GM18873 (cell line): ENCODE data around the gene LRRC72.
"Not testable (repeated sequence)": the region's sequence is repeated elsewhere in the genome, so short reads cannot be mapped to it uniquely, and the experiment has no call there.

ENCODE experiments used
- ATAC-seq: cut with Tn5 transposase; IDR thresholded peaks from one replicate; pipeline ENCODE4 v1.9.1; 2021; ENCODE audit warnings: mild to moderate bottlenecking, moderate library complexity, moderate number of reproducible peaks; ENCODE audit not compliant: unreplicated experiment, low FRiP score

LRRC72 gene

GRCh38 chr7:16526742-16527540 lies at the start of gene LRRC72:
TSS of gene LRRC72 (plus strand) at chr7:16526825. CDS start at chr7:16526953, 128 bp downstream.
- no peak for ATAC-seq

- ATAC-seq: no peak
These were observed 47.5 kb upstream of the LRRC72 start for GRCh38 chr7:16479161-16479560.

GRCh38 chr7:16479591-16479990 lies 47.0 kb upstream of the LRRC72 start:
- no peak for ATAC-seq

GRCh38 chr7:16484453-16485158 lies 42.0 kb upstream of the LRRC72 start:
- ATAC-seq: no peak

- ATAC-seq: no peak
These were observed 35.5 kb upstream of the LRRC72 start for GRCh38 chr7:16491148-16491547.

GRCh38 chr7:16492513-16493062 lies 34.0 kb upstream of the LRRC72 start:
- ATAC-seq: no peak

- no peak for ATAC-seq
These were observed 33.4 kb upstream of the LRRC72 start for GRCh38 chr7:16493266-16493665.

GRCh38 chr7:16494551-16494950 lies 32.1 kb upstream of the LRRC72 start:
- no peak for ATAC-seq

- no peak for ATAC-seq
These were observed 31.5 kb upstream of the LRRC72 start for GRCh38 chr7:16494955-16495719.

GRCh38 chr7:16498122-16498521 lies 28.5 kb upstream of the LRRC72 start:
- no peak for ATAC-seq

GRCh38 chr7:16502303-16502702 lies 24.3 kb upstream of the LRRC72 start:
- ATAC-seq: no peak

- ATAC-seq: no peak
These were observed 22.6 kb upstream of the LRRC72 start for GRCh38 chr7:16504019-16504418.

GRCh38 chr7:16506422-16506821 lies 20.2 kb upstream of the LRRC72 start:
- ATAC-seq: not testable (repeated sequence)

- no peak for ATAC-seq
These were observed 16.8 kb upstream of the LRRC72 start for GRCh38 chr7:16509829-16510228.

- ATAC-seq: no peak
These were observed 15.3 kb upstream of the LRRC72 start for GRCh38 chr7:16511314-16511713.

GRCh38 chr7:16512097-16512496 lies 14.5 kb upstream of the LRRC72 start:
- ATAC-seq: no peak

GRCh38 chr7:16514271-16514670 lies 12.4 kb upstream of the LRRC72 start:
- no peak for ATAC-seq

- ATAC-seq: no peak
These were observed 11.9 kb upstream of the LRRC72 start for GRCh38 chr7:16514729-16515128.

- no peak for ATAC-seq
These were observed 10.6 kb upstream of the LRRC72 start for GRCh38 chr7:16515785-16516685.

GRCh38 chr7:16519985-16520384 lies 6.6 kb upstream of the LRRC72 start:
- not testable (repeated sequence) for ATAC-seq
